Upper lobe of left lung (tissue), 6 donors: ENCODE results near the gene C1QTNF5. TPM values are rescaled to one million over a fixed set of nuclear protein-coding genes. Genes with fewer than 3 reads are reported as not detected.

Source experiments
- ATAC-seq, 2 donors: fragments of 200-7000 bp; cut with Tn5 transposase; one replicate each; pipeline ENCODE4 v1.9.1; 2022; ENCODE audit warnings: mild to moderate bottlenecking in 2 of 2, moderate library complexity in 2 of 2; ENCODE audit not compliant: low FRiP score in 2 of 2
- DNase-seq, 2 donors: peaks; one replicate each; pipeline ENCODE4 v3.0.0-alpha.2; 2019 to 2020
- H3K27ac ChIP-seq, 4 donors: fragments of 200-600 bp; sonication (generic); one replicate each; pipeline ENCODE4 v1.5.1; 2016 to 2019
- H3K27me3 ChIP-seq, 4 donors: fragments of 200-600 bp; sonication (generic); one replicate each; pipeline ENCODE4 v1.5.1; 2017 to 2019
- H3K36me3 ChIP-seq, 4 donors: fragments of 200-600 bp; sonication (generic); one replicate each; pipeline ENCODE4 v1.5.1; 2016 to 2019
- H3K4me1 ChIP-seq, 4 donors: fragments of 200-600 bp; sonication (generic); one replicate each; pipeline ENCODE4 v1.5.1; 2018 to 2019
- H3K4me3 ChIP-seq, 4 donors: fragments of 200-600 bp; sonication (generic); one replicate each; pipeline ENCODE4 v1.5.1; 2017 to 2019; ENCODE audit warnings: mild to moderate bottlenecking in 2 of 4, moderate library complexity in 1 of 4
- H3K9me3 ChIP-seq, 4 donors: fragments of 200-600 bp; sonication (generic); one replicate each; pipeline ENCODE4 v1.5.1; 2018 to 2019
- EP300 ChIP-seq, 4 donors: sonication (generic); formaldehyde crosslinking; IDR thresholded peaks; one replicate each; pipeline ENCODE4 v1.5.1; 2017; ENCODE audit warnings: antibody characterized with exemption in 4 of 4, control low read depth in 2 of 4
- POLR2A ChIP-seq, 4 donors: fragments of 450-650 bp; IDR thresholded peaks; one replicate each; pipeline ENCODE4 v1.5.1; 2016 to 2017; ENCODE audit warnings: antibody characterized with exemption in 4 of 4, mild to moderate bottlenecking in 2 of 4
- POLR2AphosphoS5 ChIP-seq, 2 donors: sonication (generic); formaldehyde crosslinking; IDR thresholded peaks; one replicate each; pipeline ENCODE4 v1.5.1; 2017; ENCODE audit warnings: antibody characterized with exemption in 2 of 2
- WGBS, 2 donors: methylation state at CpG; one replicate each; pipeline ENCODE4 v1.1.5; 2017 to 2018; 5-methylcytosine and 5-hydroxymethylcytosine counted together
- total RNA-seq, 6 donors: library from RNA; depleted of rRNA in 4 of 6; stranded (reverse); fragments of >200 nt in 4 of 6; gene quantifications; one replicate each; pipeline versions ENCODE4 v1.1.0 to v1.2.1, GENCODE V29; 2016 to 2021
- TF ChIP-seq, protein P1 (sequence below), 6 experiments: fragments of 450-650 bp in 4 of 6; fragments of 200-600 bp in 2 of 6; sonication (generic) in 2 of 6; IDR thresholded peaks; one replicate each; pipeline ENCODE4 v1.5.1; 2016 to 2019; ENCODE audit warnings: antibody characterized with exemption in 6 of 6
- donor health status: DM: no; HTN: no; CAD: no; lungs with moderate emphysema.
- donor health status: DM: no; HTN: yes; CAD: no; lungs with severe emphysema.

The C1QTNF5 gene
- total RNA-seq, 6 donors from 2014 or later = 10.5 to 57.2 (median 26.4) TPM

DNA sequence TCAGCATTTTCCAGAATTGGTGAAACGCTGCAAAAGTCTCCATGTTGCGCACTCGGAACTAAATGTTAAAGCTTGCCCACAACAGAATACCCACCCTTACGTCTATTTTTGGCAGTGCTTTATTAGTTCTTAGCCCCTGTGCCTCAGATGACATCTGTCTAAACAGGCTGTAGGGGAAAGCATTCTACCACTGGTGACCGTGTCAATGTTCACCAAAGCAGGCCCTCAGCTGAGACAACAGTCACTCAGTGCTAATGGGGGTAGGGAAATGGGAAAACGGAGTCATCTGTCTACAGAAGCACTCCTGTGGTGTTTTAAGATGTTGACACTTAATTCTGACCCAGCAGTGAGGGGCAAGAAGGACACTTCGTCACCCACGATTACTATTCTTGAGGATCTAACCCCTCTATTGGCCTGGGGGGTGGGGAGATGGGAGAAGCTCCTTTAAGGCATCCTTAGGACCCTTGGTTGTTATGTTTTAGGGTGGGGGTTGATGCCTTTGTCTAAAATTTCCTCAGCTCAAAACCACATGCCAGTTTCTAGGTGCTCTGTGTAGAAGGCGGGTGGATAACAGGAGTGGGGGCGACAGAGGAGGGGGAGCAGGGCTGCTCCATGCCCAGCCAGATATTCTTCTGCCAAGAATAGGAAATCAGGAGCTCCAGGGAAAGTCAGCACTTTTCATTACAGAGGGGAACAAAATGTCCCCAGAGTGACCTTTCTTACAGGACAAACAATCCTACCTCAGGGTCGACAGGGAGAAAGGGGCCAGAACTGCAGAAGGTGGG is 21.4 kb upstream of the C1QTNF5 start:
- H3K27ac ChIP-seq = peak overlapping the region in 3 of 4 donors; percentile 15 to 50 (median 43)
- WGBS, 2 donors = 80 to 85% methylated on average over 11 of the region's 11 CpGs
- no peak for DNase-seq

DNA sequence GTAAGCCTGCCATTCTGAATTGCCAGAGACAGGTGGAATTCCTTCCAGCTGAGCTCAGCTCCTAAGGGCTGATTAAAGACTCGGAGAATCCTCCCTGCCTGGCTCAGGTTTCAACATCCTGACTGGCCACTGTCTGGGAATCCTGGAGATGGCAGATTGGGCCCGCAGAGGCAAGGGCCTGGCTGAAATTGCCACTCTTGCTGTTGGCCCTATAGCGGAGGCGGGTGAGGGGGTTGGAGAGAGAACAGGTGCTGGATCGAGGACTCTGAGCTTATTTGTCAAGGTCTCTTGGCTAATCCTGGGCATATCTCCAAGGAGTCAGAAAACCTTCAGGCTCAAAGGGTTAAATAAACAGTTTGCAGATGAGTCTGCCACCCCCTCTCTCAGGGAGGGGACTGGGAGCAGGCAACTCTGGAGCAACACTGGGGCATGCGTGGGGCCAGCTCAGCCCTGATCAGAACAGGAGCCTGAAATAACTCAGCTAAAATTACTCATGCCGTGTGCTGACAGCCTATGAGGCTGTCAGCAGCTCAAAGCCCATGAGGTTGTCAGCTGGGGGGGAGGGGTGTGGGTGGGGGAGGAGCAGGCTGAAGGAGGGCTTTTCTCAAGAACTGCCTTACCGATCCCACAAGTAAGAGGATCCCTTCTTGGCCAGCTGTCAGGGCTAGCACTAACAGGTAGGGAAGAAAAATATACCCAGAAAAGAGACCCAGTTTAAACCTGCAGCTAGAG is 20.5 kb upstream of the C1QTNF5 start:
- Histone ChIP-seq H3K36me3 (no peaks in the 10 kb centered on the region), H3K4me1 (peaks cover 12 to 50% (median 36%) of the 10 kb centered on the region in 4 donors), H3K4me3 (no peak overlapping the region), H3K27me3 (peaks cover 0 to 12% (median 1%) of the 10 kb centered on the region in 4 donors), H3K27ac (peak overlapping the region in 3 of 4 donors; percentile 15 to 50 (median 46)), H3K9me3 (no peaks in the 10 kb centered on the region)
- ATAC-seq (peak; percentile 29 to 80), DNase-seq (peak in 1 of 2 donors; percentile 77)
- no peak for TF ChIP-seq POLR2AphosphoS5 (IDR thresholded peaks at IDR 0.05)
- TF ChIP-seq POLR2A (IDR thresholded peaks at IDR 0.05) = no peak
- TF ChIP-seq EP300 (IDR thresholded peaks at IDR 0.05) = no peak
- TF ChIP-seq, protein P1, sequence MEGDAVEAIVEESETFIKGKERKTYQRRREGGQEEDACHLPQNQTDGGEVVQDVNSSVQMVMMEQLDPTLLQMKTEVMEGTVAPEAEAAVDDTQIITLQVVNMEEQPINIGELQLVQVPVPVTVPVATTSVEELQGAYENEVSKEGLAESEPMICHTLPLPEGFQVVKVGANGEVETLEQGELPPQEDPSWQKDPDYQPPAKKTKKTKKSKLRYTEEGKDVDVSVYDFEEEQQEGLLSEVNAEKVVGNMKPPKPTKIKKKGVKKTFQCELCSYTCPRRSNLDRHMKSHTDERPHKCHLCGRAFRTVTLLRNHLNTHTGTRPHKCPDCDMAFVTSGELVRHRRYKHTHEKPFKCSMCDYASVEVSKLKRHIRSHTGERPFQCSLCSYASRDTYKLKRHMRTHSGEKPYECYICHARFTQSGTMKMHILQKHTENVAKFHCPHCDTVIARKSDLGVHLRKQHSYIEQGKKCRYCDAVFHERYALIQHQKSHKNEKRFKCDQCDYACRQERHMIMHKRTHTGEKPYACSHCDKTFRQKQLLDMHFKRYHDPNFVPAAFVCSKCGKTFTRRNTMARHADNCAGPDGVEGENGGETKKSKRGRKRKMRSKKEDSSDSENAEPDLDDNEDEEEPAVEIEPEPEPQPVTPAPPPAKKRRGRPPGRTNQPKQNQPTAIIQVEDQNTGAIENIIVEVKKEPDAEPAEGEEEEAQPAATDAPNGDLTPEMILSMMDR (IDR thresholded peaks at IDR 0.05) = no peak
- 47 to 49% methylated on average over 8 of the region's 8 CpGs for WGBS, 2 donors

More for the DNA sequence above, 21.4 kb upstream of the C1QTNF5 start:
- TF ChIP-seq EP300 (IDR thresholded peaks at IDR 0.05) = no peak
- TF ChIP-seq POLR2A (IDR thresholded peaks at IDR 0.05) = no peak
- no peak for TF ChIP-seq POLR2AphosphoS5 (IDR thresholded peaks at IDR 0.05)
- TF ChIP-seq, protein P1 (IDR thresholded peaks at IDR 0.05) = no peak
- H3K9me3 ChIP-seq = no peaks in the 10 kb centered on the region
- H3K4me1 ChIP-seq = peaks cover 12 to 42% (median 27%) of the 10 kb centered on the region in 4 donors
- no peak for ATAC-seq
- no peak overlapping the region for H3K4me3 ChIP-seq
- peaks cover 0 to 12% (median 1%) of the 10 kb centered on the region in 4 donors for H3K27me3 ChIP-seq
- H3K36me3 ChIP-seq = no peaks in the 10 kb centered on the region

DNA sequence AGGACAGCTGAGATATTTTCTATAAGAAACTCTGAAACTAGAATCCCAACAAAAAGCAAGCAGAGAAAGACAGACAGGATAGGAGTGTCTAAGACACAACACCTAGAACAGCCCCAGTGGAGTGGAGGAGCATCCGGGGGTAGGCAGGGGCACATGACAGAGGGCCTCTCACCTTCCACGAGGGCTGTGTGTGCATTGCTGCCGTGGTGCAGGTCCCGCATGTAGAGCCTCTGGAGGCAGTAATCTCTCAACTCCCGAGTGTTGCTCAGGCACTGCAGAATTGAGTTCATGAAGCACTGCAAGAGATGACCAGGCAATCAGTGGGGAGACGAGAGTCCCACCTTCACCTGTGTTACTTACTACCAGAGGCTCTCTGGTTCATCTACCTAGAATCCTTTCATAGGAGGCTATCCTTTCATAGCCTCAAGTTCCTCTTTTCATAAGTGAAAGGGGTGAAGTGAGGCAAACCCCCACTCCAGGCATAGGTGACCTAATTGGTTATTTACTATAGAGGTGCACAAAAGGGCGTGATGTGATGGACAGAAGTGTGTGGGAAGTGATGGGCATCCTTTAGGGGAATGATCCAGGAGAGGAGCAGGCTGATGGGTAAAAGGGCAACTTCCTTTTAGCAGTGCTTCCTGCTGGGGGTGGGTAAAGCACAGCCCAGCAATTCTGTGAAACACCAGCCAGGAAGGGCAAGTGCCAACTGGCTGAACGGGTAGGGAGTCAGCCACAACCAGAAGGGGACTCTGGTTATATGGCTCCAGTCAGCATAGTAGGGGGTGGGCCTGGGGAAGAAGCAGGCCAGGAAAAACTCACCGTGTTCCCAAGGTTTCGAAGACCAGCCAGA is 18.9 kb upstream of the C1QTNF5 start:
- H3K27me3 ChIP-seq = peaks cover 0 to 12% (median 1%) of the 10 kb centered on the region in 4 donors
- H3K36me3 ChIP-seq = no peaks in the 10 kb centered on the region
- 79 to 84% methylated on average over 7 to 10 of the region's 10 CpGs for WGBS, 2 donors
- no peak overlapping the region for H3K27ac ChIP-seq
- no peaks in the 10 kb centered on the region for H3K9me3 ChIP-seq
- peaks cover 14 to 54% (median 44%) of the 10 kb centered on the region in 4 donors for H3K4me1 ChIP-seq
- DNase-seq = no peak
- H3K4me3 ChIP-seq = no peak overlapping the region
- ATAC-seq = no peak
- TF ChIP-seq EP300 (IDR thresholded peaks at IDR 0.05) (no peak), POLR2A (IDR thresholded peaks at IDR 0.05) (no peak), POLR2AphosphoS5 (IDR thresholded peaks at IDR 0.05) (no peak)
- TF ChIP-seq, protein P1 (IDR thresholded peaks at IDR 0.05) = no peak

DNA sequence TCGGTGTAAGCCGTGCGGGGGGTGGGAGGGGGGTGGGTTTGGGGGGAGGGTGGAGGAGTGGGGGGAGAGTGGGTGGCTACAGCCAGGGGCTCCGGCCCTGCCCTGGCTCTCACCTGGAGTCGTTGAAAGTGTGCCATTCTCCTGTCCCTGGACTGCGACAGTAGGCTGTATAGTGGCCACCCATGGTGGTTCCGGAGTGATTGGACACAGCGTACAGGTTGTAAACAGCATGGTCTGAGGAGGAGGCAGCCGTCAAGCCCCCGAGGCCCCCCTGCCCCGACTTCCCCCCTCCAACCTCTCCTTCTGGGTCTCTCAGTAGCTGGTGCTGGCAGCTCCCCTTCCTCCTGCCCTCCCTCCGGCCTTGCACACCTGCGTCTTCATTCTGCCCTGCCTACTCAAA is 16.4 kb upstream of the C1QTNF5 start:
- peak overlapping the region; percentile 27 to 60 (median 45) for H3K4me3 ChIP-seq
- 34 to 46% methylated on average over 10 to 13 of the region's 13 CpGs for WGBS, 2 donors
- no peaks in the 10 kb centered on the region for H3K9me3 ChIP-seq
- ATAC-seq (no peak), DNase-seq (no peak)
- no peaks in the 10 kb centered on the region for H3K36me3 ChIP-seq
- peaks cover 3 to 38% (median 29%) of the 10 kb centered on the region in 4 donors for H3K4me1 ChIP-seq
- peak overlapping the region in 3 of 4 donors; percentile 60 to 82 (median 73) for H3K27ac ChIP-seq
- no peaks in the 10 kb centered on the region for H3K27me3 ChIP-seq
- TF ChIP-seq POLR2A (IDR thresholded peaks at IDR 0.05) (no peak), POLR2AphosphoS5 (IDR thresholded peaks at IDR 0.05) (no peak), EP300 (IDR thresholded peaks at IDR 0.05) (no peak)
- TF ChIP-seq, protein P1 (IDR thresholded peaks at IDR 0.05) = no peak
